ENCODE results near the gene LSAMP. TPM values are rescaled to one million over a fixed set of nuclear protein-coding genes. Genes with fewer than 3 reads are reported as not detected.

The LSAMP gene
- total RNA-seq, 2 donors from 2014 or later, result 1.9 to 5.4 TPM

DNA sequence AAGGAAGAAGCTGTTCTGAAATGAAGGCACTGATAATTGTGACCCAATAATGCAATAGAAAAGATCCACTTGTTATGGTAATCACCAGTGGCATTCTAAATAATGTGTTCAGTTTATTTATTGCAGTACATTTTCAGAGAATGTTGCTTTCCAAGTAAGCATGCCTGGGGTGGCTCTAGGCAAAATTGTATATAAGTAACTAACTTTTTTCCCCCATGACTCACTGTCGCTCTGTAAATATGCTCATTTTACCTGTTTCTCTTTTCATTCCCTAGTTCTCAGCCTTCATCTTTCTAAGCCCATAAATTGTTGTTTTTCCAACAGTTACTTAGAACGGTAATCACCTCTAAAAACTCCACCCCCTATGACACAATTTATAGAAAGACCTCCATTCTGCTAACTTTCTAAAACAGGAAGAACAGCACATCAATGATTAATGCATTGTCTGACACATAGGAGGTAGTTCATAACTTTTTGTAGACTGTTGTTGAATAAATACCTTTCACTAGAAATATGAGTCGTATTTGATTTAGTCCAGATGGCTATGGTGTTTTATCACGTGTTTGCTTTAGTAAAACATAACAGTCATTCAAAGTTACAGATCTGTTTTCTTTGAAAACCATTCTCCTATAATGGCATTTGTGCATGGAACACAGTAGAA is 143.1 kb downstream of the LSAMP start:
- Histone ChIP-seq H3K27ac (no peak overlapping the region), H3K9me3 (no peaks in the 10 kb centered on the region), H3K4me1 (ENCODE audit: control insufficient read depth in 1 of 2, low read depth in 2 of 2) (no peaks in the 10 kb centered on the region), H3K27me3 (replicated peaks; ENCODE audit: insufficient read depth) (no peaks in the 10 kb centered on the region), H3K36me3 (no peaks in the 10 kb centered on the region), H3K4me3 (no peak overlapping the region)
- no peak for DNase-seq (ENCODE audit: low spot score)
- TF ChIP-seq, protein P1, sequence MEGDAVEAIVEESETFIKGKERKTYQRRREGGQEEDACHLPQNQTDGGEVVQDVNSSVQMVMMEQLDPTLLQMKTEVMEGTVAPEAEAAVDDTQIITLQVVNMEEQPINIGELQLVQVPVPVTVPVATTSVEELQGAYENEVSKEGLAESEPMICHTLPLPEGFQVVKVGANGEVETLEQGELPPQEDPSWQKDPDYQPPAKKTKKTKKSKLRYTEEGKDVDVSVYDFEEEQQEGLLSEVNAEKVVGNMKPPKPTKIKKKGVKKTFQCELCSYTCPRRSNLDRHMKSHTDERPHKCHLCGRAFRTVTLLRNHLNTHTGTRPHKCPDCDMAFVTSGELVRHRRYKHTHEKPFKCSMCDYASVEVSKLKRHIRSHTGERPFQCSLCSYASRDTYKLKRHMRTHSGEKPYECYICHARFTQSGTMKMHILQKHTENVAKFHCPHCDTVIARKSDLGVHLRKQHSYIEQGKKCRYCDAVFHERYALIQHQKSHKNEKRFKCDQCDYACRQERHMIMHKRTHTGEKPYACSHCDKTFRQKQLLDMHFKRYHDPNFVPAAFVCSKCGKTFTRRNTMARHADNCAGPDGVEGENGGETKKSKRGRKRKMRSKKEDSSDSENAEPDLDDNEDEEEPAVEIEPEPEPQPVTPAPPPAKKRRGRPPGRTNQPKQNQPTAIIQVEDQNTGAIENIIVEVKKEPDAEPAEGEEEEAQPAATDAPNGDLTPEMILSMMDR (IDR thresholded peaks at IDR 0.05), result no peak
- ATAC-seq (ENCODE audit: insufficient number of reproducible peaks, low FRiP score, low read depth), result no peak

DNA sequence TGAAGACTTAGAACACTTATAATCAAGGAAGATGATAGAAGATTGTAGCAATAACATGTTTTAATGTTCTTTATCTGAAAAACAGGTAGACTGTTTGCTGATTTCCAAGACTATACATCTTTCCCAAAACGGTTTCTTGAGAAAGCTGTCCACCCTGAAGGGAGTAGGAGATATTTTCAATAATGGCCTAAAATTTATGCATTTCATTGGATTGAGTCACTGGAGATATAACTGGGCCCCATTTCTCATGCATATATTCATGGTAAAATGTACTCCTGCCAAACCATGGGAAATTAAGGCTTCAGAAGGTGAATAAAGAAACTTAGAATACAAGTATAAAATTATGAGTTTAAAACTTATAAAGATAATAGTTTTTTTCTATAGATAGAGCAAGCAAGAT is 143.9 kb downstream of the LSAMP start:
- ATAC-seq (ENCODE audit: insufficient number of reproducible peaks, low FRiP score, low read depth) (no peak), DNase-seq (ENCODE audit: low spot score) (no peak)
- TF ChIP-seq, protein P1 (IDR thresholded peaks at IDR 0.05), result no peak
- H3K4me3 ChIP-seq, result no peak overlapping the region
- no peaks in the 10 kb centered on the region for H3K27me3 ChIP-seq (replicated peaks; ENCODE audit: insufficient read depth)
- no peaks in the 10 kb centered on the region for H3K9me3 ChIP-seq
- H3K36me3 ChIP-seq, result no peaks in the 10 kb centered on the region
- no peaks in the 10 kb centered on the region for H3K4me1 ChIP-seq (ENCODE audit: control insufficient read depth in 1 of 2, low read depth in 2 of 2)
- no peak overlapping the region for H3K27ac ChIP-seq

DNA sequence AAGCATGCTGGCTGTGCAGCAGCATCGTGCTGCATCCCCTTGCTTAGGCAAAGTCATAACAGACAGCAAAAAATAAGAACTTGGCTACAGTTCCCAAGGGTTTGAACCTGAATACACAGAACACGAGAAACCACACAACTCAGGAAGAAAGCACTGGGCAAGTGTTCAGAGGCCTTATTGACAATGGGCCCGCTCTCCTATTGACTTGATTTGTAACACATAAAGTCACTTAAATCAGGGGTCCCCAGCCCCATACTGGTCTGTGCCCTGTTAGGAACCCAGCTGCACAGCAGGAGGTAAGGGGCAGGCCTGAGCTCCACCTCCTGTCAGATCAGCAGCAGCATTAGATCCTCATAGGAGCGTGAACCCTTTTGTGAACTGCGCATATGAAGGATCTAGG is 145.1 kb downstream of the LSAMP start:
- Histone ChIP-seq H3K27ac (no peak overlapping the region), H3K4me3 (no peak overlapping the region), H3K27me3 (replicated peaks; ENCODE audit: insufficient read depth) (no peaks in the 10 kb centered on the region), H3K9me3 (no peaks in the 10 kb centered on the region), H3K4me1 (ENCODE audit: control insufficient read depth in 1 of 2, low read depth in 2 of 2) (no peaks in the 10 kb centered on the region), H3K36me3 (no peaks in the 10 kb centered on the region)
- ATAC-seq (ENCODE audit: insufficient number of reproducible peaks, low FRiP score, low read depth), result no peak
- DNase-seq (ENCODE audit: low spot score), result no peak
- TF ChIP-seq, protein P1 (IDR thresholded peaks at IDR 0.05), result no peak

DNA sequence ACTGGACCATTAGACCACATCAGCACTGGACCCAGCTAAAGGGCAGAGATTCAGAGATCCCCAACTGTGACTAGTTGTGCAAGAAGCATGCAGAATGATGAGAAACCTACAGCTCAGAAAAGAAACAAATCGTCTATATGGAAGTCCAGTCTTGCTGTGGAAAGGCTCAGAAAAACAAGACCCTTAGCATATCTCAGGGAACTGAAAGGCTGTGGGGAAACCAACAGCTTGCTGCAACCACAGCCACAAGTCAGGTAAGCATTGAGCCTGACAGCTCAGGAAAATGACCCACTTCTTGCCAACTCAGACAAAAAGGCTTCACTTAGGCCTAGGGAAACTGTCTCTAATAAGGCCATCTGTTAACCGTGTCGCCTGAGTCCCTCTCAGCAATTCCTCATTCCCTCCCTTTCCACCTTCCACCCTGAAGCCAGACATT is 145.6 kb downstream of the LSAMP start:
- no peaks in the 10 kb centered on the region for H3K9me3 ChIP-seq
- H3K4me3 ChIP-seq, result no peak overlapping the region
- DNase-seq (ENCODE audit: low spot score), result no peak
- no peak for ATAC-seq (ENCODE audit: insufficient number of reproducible peaks, low FRiP score, low read depth)
- no peaks in the 10 kb centered on the region for H3K36me3 ChIP-seq
- TF ChIP-seq, protein P1 (IDR thresholded peaks at IDR 0.05), result no peak
- H3K4me1 ChIP-seq (ENCODE audit: control insufficient read depth in 1 of 2, low read depth in 2 of 2), result no peaks in the 10 kb centered on the region
- H3K27ac ChIP-seq, result no peak overlapping the region
- H3K27me3 ChIP-seq (replicated peaks; ENCODE audit: insufficient read depth), result no peaks in the 10 kb centered on the region

DNA sequence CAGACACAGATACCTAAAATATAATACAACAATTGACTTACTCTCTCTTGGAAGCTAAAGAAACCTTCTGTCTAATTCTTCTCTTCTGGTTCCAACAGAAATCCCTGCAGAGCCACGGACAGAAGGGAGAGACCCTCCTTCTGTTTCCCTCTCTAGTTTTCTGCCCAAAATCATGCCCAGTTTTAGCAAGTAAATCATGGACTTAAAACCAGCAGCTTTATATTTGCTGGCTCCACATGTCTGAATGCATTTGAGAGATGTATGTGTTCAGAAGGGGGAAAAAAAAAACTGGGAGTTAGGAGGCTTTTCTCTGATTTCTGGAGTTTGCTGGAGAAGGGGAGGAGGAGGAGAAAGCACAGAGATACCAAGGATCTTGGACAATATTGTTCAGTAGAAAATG is 147.1 kb downstream of the LSAMP start:
- no peaks in the 10 kb centered on the region for H3K36me3 ChIP-seq
- no peak for ATAC-seq (ENCODE audit: insufficient number of reproducible peaks, low FRiP score, low read depth)
- no peak for DNase-seq (ENCODE audit: low spot score)
- no peak overlapping the region for H3K27ac ChIP-seq
- H3K27me3 ChIP-seq (replicated peaks; ENCODE audit: insufficient read depth), result no peaks in the 10 kb centered on the region
- no peaks in the 10 kb centered on the region for H3K9me3 ChIP-seq
- no peaks in the 10 kb centered on the region for H3K4me1 ChIP-seq (ENCODE audit: control insufficient read depth in 1 of 2, low read depth in 2 of 2)
- TF ChIP-seq, protein P1 (IDR thresholded peaks at IDR 0.05), result no peak
- no peak overlapping the region for H3K4me3 ChIP-seq
